Hematopoietic multipotent progenitor cell treated with erythropoietin and hydrocortisone succinate and interleukin-3 and kit ligand, for 15 days (in vitro differentiated cells): ENCODE results near the gene FAM184A.
"Not testable (repeated sequence)": the region's sequence is repeated elsewhere in the genome, so short reads cannot be mapped to it uniquely, and the experiment has no call there.

ENCODE experiments used
- DNase-seq: peaks from one replicate; pipeline ENCODE4 v3.0.0-alpha.2; 2015; ENCODE audit warnings: low spot score

The FAM184A gene

DNA sequence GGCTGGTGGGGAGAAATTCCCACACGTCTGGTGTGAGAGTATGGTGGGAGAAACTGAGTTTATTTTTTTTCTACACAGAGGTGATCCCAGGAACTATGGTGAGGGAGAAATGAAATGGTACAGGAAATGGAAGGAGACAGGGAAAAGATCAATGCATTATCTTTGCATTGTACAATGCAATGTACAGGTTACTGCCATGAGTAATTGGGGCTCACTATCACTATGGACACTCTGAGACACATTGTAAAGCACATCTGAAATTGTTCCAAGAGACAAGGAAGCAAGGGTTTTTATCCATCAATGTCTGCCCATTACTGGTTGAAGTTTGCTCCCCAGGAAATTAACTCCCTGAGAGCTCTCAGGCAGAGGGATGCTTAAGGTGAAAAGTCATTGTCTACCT is 21.7 kb upstream of the FAM184A start:
- no peak for DNase-seq

DNA sequence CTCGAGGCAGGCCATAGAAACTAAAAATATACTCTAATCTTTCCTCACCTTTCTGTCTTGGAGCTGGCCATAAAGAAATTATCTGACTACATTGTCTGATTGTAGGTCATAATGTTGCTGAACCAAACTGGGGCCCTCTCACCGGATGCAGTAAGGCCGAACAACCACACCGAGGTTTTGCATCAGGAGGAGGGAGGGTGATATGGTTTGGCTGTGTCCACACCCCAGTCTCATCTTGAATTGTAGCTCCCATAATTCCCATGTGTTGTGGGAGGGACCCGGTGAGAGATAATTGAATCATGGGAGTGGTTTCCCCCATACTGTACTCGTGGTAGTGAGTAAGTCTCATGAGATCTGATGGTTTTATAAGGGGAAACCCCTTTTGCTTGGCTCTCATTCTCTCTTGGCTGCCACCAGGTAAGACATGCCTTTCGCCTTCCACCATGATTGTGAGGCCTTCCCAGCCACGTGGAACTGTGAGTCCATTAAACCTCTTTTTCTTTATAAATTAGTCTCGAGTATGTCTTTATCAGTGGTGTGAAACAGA is 19.4 kb upstream of the FAM184A start:
- not testable (repeated sequence) for DNase-seq

DNA sequence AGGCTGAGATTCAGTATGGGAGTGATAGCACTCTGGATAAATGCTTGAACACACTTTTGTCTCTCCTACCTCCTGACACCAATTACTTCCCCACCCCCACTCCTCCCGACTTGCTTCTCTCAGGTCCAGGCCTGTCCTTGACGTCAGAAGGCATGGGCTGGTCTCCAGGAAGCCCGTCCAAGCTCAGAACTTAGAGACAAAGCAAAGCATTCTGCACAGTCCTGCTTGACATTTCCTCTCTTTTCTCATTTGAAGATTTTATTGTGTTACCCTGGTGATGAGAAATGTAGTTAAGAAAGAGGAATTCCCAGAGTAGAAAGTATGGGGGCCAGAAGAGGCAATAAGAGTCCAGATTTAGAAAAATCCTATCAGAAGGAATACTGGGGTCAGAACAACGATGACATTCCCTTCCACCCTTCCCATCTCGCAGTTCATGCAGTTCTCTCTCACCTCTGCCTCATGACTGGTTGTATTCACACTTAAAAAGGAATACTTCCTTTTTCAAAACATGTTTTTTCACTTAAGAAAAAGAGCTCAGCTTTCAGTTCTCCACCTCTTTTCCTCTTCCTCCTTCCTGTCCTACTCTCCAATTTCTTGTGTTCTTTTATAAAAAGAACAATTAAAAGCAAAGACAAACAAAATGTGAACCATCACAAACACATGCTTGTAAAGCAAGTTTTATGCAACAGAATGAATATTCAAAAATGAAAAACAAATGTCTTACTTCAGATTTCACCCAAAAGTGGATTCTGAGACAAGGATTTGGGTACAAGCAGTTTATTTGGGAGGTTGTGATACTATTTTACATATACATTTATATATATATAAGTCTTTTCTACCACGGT is 18.5 kb upstream of the FAM184A start:
- no peak for DNase-seq

DNA sequence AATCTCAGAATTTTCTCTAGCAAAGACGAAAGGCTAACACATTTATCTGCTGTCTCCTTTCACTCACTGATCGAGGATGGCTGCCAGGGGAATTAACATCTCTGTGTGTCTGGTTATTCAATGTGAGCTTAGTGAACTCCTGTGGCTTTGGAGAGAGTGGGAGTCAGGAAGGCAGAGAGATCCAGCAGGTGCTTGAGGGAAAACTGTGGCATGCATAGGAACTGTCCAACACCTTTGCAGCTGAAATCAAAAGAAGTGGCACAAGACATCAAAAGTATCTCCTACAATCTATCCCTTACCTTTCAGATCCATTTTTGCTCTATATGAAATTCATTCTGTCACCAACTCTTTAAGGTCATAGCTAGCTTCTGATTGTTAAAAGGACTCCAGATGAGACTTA is 11.8 kb upstream of the FAM184A start:
- no peak for DNase-seq

DNA sequence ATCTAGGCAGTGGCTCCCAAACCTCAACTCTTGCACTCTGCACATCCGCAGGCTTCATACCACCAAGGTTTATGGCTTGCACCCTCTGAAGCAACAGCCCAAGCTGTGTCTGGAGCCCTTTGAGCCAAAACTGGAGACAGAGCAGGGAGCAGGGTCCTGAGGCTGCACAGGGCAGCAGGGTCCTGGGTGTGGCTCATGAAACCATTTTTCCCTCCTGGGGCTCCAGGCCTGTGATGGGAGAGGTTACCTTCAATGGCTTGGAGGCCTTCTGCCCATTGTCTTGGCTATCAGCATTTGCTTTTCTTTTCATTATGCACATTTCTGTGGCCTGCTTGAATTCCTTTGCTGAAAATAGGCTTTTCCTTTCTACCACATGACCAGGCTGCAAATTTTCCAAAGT is 6.3 kb upstream of the FAM184A start:
- no peak for DNase-seq

DNA sequence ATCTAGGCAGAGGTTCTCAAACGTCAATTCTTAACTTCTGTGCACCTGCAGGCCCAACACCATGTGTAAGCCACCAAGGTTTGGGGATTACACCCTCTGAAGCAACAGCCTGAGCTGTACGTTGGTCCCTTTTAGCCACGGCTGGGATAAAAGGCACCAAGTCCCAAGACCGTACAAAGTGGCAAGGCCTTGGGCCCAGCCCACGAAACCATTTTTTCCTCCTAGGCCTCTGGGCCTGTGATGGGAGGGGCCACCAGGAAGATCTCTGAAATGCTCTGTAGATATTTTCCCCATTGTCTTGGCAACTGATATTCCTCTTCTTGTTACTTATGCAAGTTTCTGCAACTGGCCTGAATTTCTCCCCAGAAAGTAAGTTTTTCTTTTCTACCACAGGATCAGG is 4.5 kb upstream of the FAM184A start:
- no peak for DNase-seq

DNA sequence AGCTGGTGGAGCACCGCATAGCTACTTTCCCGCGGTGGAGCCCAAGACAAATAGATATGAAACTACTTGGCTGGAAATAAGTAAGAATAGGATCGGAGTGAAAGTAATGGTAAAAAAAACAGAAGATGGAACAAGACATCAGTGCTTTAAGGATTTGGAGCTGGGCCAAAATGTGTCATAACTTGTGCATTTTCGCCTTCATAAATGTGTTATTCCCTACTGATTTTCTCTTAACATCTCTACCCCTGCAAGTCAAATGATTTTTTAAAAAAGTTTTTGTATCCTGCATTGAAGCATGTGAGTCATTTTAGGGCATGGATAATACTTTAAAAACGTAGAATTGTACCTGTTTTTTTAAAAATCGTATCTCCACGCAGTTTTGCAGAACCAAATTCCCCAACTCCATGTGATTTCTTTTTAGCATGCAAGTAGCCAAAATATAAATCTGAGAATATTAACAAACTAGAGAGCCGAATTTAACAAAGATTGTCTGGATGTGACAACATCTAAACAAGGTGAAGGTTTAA is 882 bp upstream of the FAM184A start:
- no peak for DNase-seq

DNA sequence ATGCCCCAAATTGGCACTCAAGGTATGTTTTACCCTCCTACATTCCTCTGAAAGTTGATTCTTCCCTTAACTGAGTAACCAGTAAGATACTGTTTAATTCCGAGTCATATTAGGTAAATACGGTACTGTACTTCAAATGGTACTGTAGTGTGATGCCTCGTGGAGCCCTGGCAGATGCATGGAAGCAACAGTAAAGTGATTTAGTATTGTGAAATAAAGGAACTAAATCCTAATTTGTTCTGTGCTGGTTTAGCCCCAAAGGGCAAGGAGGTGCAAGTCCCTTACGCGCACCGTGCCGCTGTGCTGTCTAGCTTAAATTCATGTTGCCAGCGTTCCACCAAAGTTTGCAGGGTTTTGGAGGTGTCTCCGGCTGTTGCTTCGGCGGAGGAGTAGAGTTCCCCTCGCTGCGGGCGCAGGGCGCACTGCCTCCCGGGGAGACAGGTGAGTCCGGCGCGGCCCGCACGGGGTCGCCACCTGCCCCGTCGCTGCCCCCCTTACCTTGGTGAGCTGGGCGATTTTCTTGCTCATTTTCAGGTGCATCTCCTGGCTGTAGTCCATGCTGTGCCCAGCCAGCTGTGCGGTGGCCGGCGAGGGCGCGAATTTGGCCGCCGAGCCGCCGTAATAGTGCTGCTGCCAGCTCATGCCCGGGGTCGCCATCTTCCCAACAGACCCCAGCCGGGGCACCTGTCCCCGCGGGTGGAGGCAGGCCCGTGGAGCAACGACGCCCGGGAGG is 655 bp downstream of the FAM184A start:
- DNase-seq: no peak

DNA sequence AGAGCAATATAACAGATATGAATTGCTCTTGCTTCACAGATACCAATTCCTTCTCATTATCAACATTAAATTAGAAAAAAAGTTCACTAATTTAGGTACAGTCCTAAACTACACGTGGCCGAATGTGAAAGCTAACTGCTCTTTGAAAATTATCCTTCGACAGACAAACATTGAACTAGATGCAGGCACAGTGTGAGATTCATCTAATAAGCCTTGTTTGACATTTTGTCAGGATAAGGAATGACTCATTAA is 1.1 kb downstream of the FAM184A start:
- no peak for DNase-seq

DNA sequence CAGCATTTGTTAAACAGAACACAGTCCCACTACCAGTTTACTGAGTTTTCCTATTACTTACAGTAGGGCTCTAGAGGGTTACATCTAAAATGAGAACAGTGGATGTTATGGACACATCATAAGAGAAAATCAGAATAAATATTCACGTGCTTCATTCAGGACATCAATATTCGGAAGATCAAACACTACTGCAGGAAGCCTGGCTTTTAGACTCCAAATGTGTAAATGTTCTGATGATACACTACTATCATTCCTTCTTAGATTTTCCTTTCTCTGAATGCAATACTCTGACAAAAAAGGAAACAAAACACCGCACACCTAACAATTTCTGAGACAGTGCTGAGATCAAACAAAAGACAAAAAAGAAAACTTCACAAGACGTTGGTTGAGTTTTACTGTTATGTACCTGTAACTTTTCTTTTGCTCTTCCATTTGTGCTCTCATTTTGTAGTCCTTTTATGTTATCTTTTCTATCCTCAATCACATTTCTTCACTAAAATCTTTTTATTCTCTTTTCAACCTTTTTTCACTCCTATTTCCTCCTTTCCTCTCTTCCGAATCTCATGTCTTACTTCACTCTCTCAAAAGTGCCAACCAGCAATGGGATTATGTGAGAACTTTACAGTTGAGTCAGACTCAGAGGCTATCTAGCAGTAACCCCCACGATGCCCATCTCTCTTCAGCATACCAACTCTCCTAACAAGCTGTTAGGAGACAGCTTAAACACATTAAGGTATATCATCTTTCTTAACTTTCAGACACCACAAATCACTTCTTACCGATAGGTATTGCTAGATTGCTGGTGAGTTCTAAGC is 1.7 kb downstream of the FAM184A start:
- no peak for DNase-seq

DNA sequence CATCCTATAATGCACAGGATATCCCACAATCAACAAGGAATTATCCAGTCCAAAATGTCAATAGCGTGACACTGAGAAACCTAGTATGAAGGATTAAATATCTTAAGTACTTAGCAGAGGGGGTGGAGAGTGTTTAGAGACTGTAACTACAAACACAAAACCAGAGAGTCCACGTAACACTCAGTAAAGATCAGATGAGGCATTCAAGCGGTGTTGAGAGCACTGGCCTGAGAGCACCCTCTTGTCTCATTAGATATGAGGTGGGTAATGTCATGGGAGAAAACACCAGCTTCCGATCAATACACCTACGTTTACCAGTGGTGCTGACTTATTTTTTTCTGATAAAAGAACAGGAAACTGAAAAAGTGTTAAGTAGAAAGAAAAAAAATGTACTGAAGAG is 2.3 kb downstream of the FAM184A start:
- no peak for DNase-seq

DNA sequence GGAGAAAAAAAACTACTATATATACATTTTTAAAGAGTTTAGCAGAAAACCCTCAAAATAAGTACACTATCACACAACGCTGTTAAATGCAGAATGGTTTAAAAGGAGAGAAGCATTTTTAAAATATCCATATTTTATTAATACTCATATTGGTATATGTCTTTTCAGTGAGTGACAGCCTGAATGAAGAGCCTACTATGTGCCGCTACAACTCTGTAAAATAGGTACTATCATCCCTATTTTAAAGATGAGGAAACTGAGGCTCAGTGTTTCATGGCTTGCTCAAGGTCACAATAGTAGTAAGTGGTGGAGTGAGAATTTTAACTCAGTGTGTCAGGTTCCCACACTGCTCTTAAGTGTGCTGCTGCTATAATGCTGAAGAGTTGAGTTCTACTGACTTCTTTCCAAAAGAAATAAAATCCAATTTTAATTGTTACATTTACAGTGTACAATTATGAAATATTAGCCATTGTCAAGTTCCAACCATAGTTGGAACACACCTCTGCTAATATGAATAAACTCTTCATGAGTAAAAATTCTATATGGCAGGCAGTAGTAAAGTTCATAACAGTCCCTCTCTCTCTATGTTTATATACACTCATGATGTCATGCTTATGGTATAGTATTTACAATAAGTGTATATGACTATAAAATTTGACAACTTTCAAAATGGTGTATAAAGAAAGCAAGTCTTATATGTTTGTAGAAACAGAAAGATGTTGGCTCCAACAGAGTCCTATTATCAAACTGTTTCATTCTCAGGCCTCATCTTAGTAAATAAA is 3.1 kb downstream of the FAM184A start:
- no peak for DNase-seq

DNA sequence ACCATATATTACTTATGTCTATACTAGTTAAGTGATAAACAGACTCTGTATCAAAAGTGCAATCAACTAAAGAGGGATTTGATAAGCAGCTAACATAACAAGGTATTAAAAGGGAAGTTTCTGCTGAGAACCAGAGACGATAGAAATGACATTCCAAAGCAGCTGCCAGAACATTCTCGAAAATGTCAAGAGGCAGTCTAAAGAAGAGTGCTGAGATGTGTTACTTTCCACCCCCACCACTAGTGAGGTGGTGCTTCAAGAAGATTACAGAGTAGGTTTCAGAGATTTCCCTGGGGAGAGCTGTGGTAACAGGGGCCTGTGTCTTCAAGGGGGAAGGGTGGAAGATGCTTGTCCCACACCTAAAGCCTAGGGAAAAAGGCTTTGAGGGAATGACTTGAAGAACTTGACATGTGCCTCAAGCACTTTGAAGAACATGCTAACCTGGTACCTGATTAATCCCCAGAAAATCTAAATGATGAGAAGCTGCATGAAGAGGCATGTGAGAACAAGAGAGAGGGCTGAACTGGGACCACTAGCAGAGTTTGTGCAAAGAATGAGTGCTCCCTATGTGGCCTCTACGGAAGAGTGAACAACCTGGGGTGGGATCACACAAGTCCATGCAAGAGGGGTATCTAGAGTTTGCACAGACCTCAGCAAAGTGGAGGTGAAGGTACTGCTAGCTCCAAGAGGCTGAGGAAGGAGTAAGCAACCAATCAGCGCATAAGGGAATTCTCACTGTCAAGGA is 5.0 kb downstream of the FAM184A start:
- no peak for DNase-seq

DNA sequence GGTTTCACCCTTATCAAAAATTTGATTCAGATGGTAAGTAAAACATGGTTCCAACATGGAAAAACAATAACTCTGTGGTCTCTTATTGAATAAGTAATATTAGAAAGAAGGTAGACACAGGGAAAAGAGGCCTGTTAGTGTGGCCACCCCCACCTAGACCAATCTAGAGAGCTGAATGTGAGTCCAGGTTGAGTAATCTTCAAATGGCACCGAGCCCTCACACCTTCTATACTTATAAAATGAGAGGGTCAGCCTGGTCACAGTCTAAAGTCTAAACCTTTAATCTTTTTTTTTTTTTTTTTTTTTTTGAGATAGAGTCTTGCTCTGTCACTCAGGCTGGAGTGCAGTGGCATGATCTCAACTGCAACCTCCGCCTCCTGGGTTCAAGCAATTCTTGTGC is 6.9 kb downstream of the FAM184A start:
- DNase-seq: no peak

DNA sequence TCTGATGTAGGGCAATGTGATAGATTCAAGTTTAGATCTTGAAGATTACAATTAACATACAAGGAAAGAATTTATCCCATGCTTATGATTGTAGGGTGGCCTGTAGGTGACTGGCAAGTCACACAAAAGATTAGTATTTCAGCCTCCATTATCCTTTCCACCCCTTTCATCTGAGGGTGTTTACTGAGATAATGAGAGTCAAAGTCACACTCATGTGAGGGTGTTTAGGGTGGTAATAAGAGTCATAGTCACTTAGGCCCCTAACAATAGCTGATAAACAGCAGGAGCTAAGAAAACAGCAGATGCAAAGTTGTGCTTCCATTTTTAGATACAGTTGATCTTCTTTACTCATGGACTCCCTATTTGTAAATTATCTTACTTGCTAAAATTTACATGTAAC is 11.4 kb downstream of the FAM184A start:
- no peak for DNase-seq

DNA sequence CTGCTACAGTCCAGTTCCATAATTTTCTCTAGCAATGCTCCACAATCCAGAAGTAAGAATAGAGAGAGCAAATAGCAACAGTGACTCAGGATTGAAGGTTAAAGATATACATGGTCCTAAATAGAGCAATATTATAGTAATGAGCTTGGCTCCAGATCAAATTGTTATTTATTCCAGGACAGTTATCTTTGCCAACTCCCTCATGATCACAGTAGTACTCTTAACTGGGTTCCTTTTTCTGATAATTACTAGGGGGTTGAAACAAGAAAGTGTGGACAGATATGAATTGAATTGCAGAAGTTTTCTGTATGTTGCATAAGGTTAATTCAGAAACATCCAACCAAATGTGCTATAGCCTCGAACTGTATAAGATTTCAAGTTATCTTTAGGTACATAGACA is 11.9 kb downstream of the FAM184A start:
- DNase-seq: no peak

DNA sequence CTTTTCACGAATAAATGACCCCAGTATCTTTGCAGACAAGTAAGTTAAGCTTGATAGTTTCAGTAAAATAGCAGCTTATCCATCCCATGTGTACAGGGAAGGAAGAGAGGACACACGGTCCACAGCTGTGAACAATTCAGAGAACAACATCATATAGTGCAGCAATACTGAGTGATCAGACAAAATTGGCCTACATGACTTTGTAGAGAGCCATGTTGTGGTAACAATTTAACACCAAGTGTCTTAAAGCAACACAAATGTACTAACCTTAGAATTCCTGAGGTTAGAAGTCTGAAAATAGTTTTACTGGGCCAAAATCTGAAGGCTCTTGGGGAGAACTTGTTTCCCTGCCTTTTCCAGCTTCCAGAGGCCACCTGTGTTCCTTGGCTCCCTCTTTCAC is 12.5 kb downstream of the FAM184A start:
- DNase-seq: no peak

DNA sequence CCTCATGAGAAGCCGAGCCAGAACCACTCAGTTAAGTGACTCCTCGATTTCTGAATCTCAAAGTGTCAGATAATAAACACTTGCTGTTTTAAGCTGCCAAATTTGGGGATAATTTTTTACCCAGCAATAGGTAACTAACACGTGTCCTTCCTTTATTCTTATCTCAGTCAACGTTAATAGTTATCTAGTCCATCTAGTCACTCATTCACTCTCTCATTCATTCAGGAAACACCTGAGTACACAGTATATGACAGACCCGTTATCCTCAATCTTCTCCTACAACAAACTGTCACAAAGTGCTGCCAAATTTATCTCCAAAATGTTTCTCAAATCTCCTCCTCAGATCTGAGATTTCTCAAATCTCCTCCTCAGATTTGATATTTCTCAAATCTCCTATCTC is 13.1 kb downstream of the FAM184A start:
- no peak for DNase-seq

DNA sequence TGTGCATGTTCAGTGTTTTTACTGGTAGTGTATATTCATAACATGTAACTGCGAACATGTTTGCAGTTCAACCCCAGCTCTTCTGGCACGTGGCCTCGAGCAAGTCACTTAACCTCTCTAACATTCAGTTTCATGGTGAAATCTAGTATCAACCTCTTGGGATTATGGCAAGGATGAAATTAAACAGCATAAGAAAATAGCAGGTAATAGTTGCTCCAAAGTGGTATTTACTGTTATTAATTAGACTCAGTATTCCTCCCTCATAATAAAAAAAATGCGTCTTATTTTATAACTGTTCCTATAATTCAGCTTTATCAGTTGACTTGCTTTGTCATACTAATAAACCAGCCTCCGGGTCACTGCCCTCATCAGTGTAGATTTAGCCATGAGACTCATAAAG is 15.0 kb downstream of the FAM184A start:
- no peak for DNase-seq

DNA sequence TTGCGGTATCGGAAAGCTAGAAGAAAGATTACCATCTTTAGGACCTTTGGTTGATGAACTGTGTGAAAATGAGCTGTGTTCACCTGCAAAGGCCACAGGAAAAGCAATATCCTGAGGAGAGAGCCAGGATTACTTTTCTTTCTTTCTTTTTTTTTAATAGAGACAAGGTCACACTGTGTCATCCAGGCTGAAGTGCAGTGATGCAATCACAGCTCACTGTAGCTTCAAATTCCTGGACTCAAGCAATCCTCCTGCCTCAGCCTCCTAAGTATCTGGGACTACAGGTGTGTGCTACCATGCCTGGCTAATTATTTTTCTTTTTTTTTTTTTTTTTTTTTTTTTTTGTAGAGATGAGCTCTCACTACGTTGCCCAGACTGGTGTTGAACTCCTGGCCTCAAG is 17.2 kb downstream of the FAM184A start:
- DNase-seq: no peak
